ENCODE data around the gene KRT6A.

Gene KRT6A

GRCh38 chr12:52493172-52493571 is at the start of gene KRT6A:
KRT6A (minus strand) TSS chr12:52493257; CDS start chr12:52493188, 69 bp downstream.
- DNase-seq (ENCODE audit: low spot score) = no peak

GRCh38 chr12:52542157-52542556 is 49.1 kb upstream of the KRT6A start:
- no peak for DNase-seq (ENCODE audit: low spot score)

GRCh38 chr12:52541709-52542108 is 48.7 kb upstream of the KRT6A start:
- DNase-seq (ENCODE audit: low spot score) = no peak

GRCh38 chr12:52540531-52540930 is 47.5 kb upstream of the KRT6A start:
- no peak for DNase-seq (ENCODE audit: low spot score)

GRCh38 chr12:52539821-52540173 is 46.7 kb upstream of the KRT6A start:
- DNase-seq (ENCODE audit: low spot score) = no peak

GRCh38 chr12:52539083-52539820 is 46.2 kb upstream of the KRT6A start:
- DNase-seq (ENCODE audit: low spot score) = no peak

- no peak for DNase-seq (ENCODE audit: low spot score)
Measured at GRCh38 chr12:52537101-52537500, 44.0 kb upstream of the KRT6A start.

- no peak for DNase-seq (ENCODE audit: low spot score)
Measured at GRCh38 chr12:52535574-52535973, 42.5 kb upstream of the KRT6A start.

GRCh38 chr12:52534482-52534881 is 41.4 kb upstream of the KRT6A start:
- no peak for DNase-seq (ENCODE audit: low spot score)

- no peak for DNase-seq (ENCODE audit: low spot score)
Measured at GRCh38 chr12:52533686-52534470, 40.8 kb upstream of the KRT6A start.

- DNase-seq (ENCODE audit: low spot score) = no peak
Measured at GRCh38 chr12:52532636-52533035, 39.6 kb upstream of the KRT6A start.

GRCh38 chr12:52531566-52532300 is 38.7 kb upstream of the KRT6A start:
- no peak for DNase-seq (ENCODE audit: low spot score)

GRCh38 chr12:52530905-52531304 is 37.8 kb upstream of the KRT6A start:
- no peak for DNase-seq (ENCODE audit: low spot score)

GRCh38 chr12:52530366-52530765 is 37.3 kb upstream of the KRT6A start:
- no peak for DNase-seq (ENCODE audit: low spot score)

GRCh38 chr12:52529846-52530245 is 36.8 kb upstream of the KRT6A start:
- DNase-seq (ENCODE audit: low spot score) = no peak

- DNase-seq (ENCODE audit: low spot score) = no peak
Measured at GRCh38 chr12:52529417-52529816, 36.4 kb upstream of the KRT6A start.

GRCh38 chr12:52528641-52529143 is 35.6 kb upstream of the KRT6A start:
- DNase-seq (ENCODE audit: low spot score) = peak; percentile 38

- no peak for DNase-seq (ENCODE audit: low spot score)
Measured at GRCh38 chr12:52527121-52527800, 34.2 kb upstream of the KRT6A start.

GRCh38 chr12:52526511-52526951 is 33.5 kb upstream of the KRT6A start:
- DNase-seq (ENCODE audit: low spot score) = peak; percentile 34

GRCh38 chr12:52525661-52526499 is 32.8 kb upstream of the KRT6A start:
- DNase-seq (ENCODE audit: low spot score) = peak; percentile 38
